ENCODE measurements around the gene VWA1.

The VWA1 gene

DNA sequence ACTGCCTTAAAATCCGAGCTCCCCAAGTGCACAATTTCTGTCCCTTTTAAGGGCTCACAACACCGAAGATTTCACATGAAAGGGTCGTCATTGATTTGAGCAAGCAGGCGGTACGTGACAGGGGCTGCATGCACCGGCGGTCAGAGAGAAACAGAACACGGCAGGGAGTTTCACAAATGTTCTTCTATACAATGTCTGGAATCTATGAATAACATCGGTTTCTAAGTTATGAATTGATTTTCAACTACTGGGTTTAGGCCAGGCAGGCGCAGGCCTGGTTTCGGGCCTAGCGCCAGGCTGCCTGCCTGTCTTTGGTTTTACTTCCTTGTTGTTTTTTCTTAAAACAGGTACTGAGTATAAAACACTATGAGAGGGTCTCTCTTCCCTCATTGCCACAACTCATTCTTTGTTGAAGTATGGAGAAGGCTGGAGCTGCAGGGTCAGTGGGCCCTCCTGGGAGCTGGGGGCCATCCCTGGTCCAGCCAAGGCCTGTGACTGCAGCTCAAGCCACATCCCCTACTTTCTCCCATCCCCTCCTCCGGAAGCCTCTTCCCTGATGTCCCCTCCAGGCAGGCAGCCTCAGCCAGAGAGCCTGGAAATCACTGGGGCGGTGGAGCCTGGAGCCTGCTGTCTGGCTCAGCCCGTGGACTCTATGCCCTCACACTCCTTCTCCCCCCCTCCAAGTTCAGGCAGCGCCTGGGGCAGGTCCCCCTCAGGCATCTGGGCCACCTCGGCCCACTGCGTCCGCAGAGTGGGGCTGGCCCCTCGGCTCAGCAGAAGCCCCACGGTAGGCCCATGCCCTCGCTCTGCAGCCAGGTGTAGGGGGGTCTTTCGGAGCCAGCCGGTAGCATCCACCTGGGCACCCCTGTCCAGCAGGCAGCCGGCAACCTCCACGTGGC, 16.8 kb upstream of the VWA1 start:
- H3K27ac ChIP-seq (ENCODE audit: low read depth, low read length, severe bottlenecking): peak overlapping the region; percentile 24
- WGBS, 2 experiments (ENCODE audit: insufficient coverage in 2 of 2): 96% methylated on average over 19 to 22 of the region's 26 CpGs

DNA sequence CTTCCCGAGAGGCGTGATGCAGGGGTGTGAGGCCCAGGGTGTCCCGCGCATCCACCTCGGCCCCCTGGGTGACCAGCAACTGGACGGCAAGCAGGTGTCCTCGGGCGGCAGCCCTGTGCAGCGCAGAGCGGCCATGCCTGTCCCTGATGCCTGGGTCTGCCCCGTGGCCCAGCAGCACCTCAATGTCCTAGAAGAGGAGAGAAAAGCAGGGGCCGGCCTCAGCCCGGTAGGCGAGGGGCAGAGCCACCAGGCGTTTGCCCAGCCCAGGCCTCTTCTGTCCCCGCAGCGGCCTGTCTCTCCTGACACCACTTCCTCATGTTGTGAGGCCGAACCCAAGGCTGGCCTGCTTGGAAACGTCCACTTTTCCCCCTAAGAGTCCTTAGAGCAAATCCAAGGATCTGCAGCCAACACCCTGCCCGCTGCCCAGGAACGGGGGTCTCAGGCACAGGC, 16.1 kb upstream of the VWA1 start:
- H3K36me3 ChIP-seq (ENCODE audit: control insufficient read depth, insufficient read depth, low read length): no peaks in the 10 kb centered on the region
- no peaks in the 10 kb centered on the region for H3K9me3 ChIP-seq (ENCODE audit: control insufficient read depth, low read length)
- 93 to 97% methylated on average over 17 to 21 of the region's 21 CpGs for WGBS, 2 experiments (ENCODE audit: insufficient coverage in 2 of 2)
- H3K27ac ChIP-seq (ENCODE audit: low read depth, low read length, severe bottlenecking): peak overlapping the region; percentile 16
- H3K4me3 ChIP-seq (ENCODE audit: extremely low read depth, insufficient read depth, low read length, poor library complexity, severe bottlenecking): no peak overlapping the region
- H3K4me1 ChIP-seq (ENCODE audit: control insufficient read depth, insufficient read depth, low read length, poor library complexity, severe bottlenecking): peaks cover 20% of the 10 kb centered on the region

More for the DNA sequence above, 16.8 kb upstream of the VWA1 start:
- Histone ChIP-seq H3K36me3 (ENCODE audit: control insufficient read depth, insufficient read depth, low read length) (no peaks in the 10 kb centered on the region), H3K9me3 (ENCODE audit: control insufficient read depth, low read length) (no peaks in the 10 kb centered on the region), H3K4me3 (ENCODE audit: extremely low read depth, insufficient read depth, low read length, poor library complexity, severe bottlenecking) (no peak overlapping the region), H3K4me1 (ENCODE audit: control insufficient read depth, insufficient read depth, low read length, poor library complexity, severe bottlenecking) (peaks cover 20% of the 10 kb centered on the region)

- Histone ChIP-seq H3K4me3 (ENCODE audit: extremely low read depth, insufficient read depth, low read length, poor library complexity, severe bottlenecking) (no peak overlapping the region), H3K9me3 (ENCODE audit: control insufficient read depth, low read length) (no peaks in the 10 kb centered on the region), H3K36me3 (ENCODE audit: control insufficient read depth, insufficient read depth, low read length) (no peaks in the 10 kb centered on the region), H3K27ac (ENCODE audit: low read depth, low read length, severe bottlenecking) (no peak overlapping the region), H3K4me1 (ENCODE audit: control insufficient read depth, insufficient read depth, low read length, poor library complexity, severe bottlenecking) (peaks cover 20% of the 10 kb centered on the region)
- WGBS, 2 experiments (ENCODE audit: insufficient coverage in 2 of 2): 78 to 84% methylated on average over 91 to 107 of the region's 112 CpGs
Observed at GRCh38 chr1:1419813-1420653, 15.5 kb upstream of the VWA1 start.

DNA sequence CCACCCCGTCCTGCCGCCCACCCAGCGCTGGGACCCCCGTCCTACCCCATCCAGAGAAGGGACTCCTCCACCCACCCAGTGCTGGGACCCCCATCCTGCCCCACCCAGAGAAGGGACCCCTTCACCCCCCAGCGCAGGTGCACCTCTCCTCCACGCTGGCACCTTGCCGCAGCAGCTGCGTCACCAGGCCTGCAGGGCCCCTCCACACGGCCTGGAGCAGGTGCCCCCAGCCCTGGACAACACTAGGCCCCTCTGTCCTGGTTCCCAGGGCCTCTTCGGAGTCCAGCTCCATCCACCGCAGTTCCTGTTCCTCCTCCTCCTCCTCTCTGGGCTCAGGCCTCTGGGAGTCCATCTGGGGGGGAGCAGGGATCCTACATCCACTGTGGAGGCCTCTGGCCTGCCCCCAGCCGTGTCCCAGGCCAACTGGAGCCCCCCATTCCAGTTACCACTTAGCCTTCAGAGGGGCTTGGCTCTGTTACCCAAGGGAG, 14.8 kb upstream of the VWA1 start:
- no peaks in the 10 kb centered on the region for H3K9me3 ChIP-seq (ENCODE audit: control insufficient read depth, low read length)
- no peak overlapping the region for H3K4me3 ChIP-seq (ENCODE audit: extremely low read depth, insufficient read depth, low read length, poor library complexity, severe bottlenecking)
- 95 to 100% methylated on average over 6 of the region's 12 CpGs for WGBS, 2 experiments (ENCODE audit: insufficient coverage in 2 of 2)
- H3K4me1 ChIP-seq (ENCODE audit: control insufficient read depth, insufficient read depth, low read length, poor library complexity, severe bottlenecking): peaks cover 23% of the 10 kb centered on the region
- H3K27ac ChIP-seq (ENCODE audit: low read depth, low read length, severe bottlenecking): peak overlapping the region; percentile 29
- H3K36me3 ChIP-seq (ENCODE audit: control insufficient read depth, insufficient read depth, low read length): no peaks in the 10 kb centered on the region

- no peaks in the 10 kb centered on the region for H3K36me3 ChIP-seq (ENCODE audit: control insufficient read depth, insufficient read depth, low read length)
- H3K9me3 ChIP-seq (ENCODE audit: control insufficient read depth, low read length): no peaks in the 10 kb centered on the region
- peak within 1 kb of the TSS; percentile 85 for H3K27ac ChIP-seq (ENCODE audit: low read depth, low read length, severe bottlenecking)
- H3K4me3 ChIP-seq (ENCODE audit: extremely low read depth, insufficient read depth, low read length, poor library complexity, severe bottlenecking): no peak within 1 kb of the TSS
- 89 to 91% methylated on average over 13 of the region's 18 CpGs for WGBS, 2 experiments (ENCODE audit: insufficient coverage in 2 of 2)
- H3K4me1 ChIP-seq (ENCODE audit: control insufficient read depth, insufficient read depth, low read length, poor library complexity, severe bottlenecking): peaks cover 29% of the 10 kb centered on the region
Observed at GRCh38 chr1:1421147-1421906, 14.2 kb upstream of the VWA1 start, which contains the start of gene ANKRD65. Gene ANKRD65 (minus strand): TSS chr1:1421276. CDS start chr1:1421005, 271 bp downstream.

GRCh38 chr1:1421907-1422464, 13.5 kb upstream of the VWA1 start:
- H3K4me1 ChIP-seq (ENCODE audit: control insufficient read depth, insufficient read depth, low read length, poor library complexity, severe bottlenecking): peaks cover 35% of the 10 kb centered on the region
- H3K36me3 ChIP-seq (ENCODE audit: control insufficient read depth, insufficient read depth, low read length): no peaks in the 10 kb centered on the region
- no peaks in the 10 kb centered on the region for H3K9me3 ChIP-seq (ENCODE audit: control insufficient read depth, low read length)
- H3K4me3 ChIP-seq (ENCODE audit: extremely low read depth, insufficient read depth, low read length, poor library complexity, severe bottlenecking): no peak overlapping the region
- WGBS, 2 experiments (ENCODE audit: insufficient coverage in 2 of 2): 96 to 100% methylated on average over 1 to 3 of the region's 7 CpGs
- peak overlapping the region; percentile 85 for H3K27ac ChIP-seq (ENCODE audit: low read depth, low read length, severe bottlenecking)

- 73 to 85% methylated on average over 25 to 27 of the region's 29 CpGs for WGBS, 2 experiments (ENCODE audit: insufficient coverage in 2 of 2)
- peaks cover 35% of the 10 kb centered on the region for H3K4me1 ChIP-seq (ENCODE audit: control insufficient read depth, insufficient read depth, low read length, poor library complexity, severe bottlenecking)
Observed at GRCh38 chr1:1422465-1423244, 12.8 kb upstream of the VWA1 start.

GRCh38 chr1:1423245-1423597, 12.3 kb upstream of the VWA1 start:
- H3K4me1 ChIP-seq (ENCODE audit: control insufficient read depth, insufficient read depth, low read length, poor library complexity, severe bottlenecking): peaks cover 35% of the 10 kb centered on the region
- H3K36me3 ChIP-seq (ENCODE audit: control insufficient read depth, insufficient read depth, low read length): no peaks in the 10 kb centered on the region
- WGBS, 2 experiments (ENCODE audit: insufficient coverage in 2 of 2): 94 to 100% methylated on average over 5 of the region's 7 CpGs
- H3K9me3 ChIP-seq (ENCODE audit: control insufficient read depth, low read length): no peaks in the 10 kb centered on the region
- no peak overlapping the region for H3K4me3 ChIP-seq (ENCODE audit: extremely low read depth, insufficient read depth, low read length, poor library complexity, severe bottlenecking)
- peak overlapping the region; percentile 50 for H3K27ac ChIP-seq (ENCODE audit: low read depth, low read length, severe bottlenecking)

More at GRCh38 chr1:1422465-1423244, 12.8 kb upstream of the VWA1 start:
- Histone ChIP-seq H3K36me3 (ENCODE audit: control insufficient read depth, insufficient read depth, low read length) (no peaks in the 10 kb centered on the region), H3K27ac (ENCODE audit: low read depth, low read length, severe bottlenecking) (peak overlapping the region; percentile 85), H3K9me3 (ENCODE audit: control insufficient read depth, low read length) (no peaks in the 10 kb centered on the region), H3K4me3 (ENCODE audit: extremely low read depth, insufficient read depth, low read length, poor library complexity, severe bottlenecking) (no peak overlapping the region)

- no peak overlapping the region for H3K4me3 ChIP-seq (ENCODE audit: extremely low read depth, insufficient read depth, low read length, poor library complexity, severe bottlenecking)
- H3K27ac ChIP-seq (ENCODE audit: low read depth, low read length, severe bottlenecking): peak overlapping the region; percentile 1
- no peaks in the 10 kb centered on the region for H3K9me3 ChIP-seq (ENCODE audit: control insufficient read depth, low read length)
- H3K36me3 ChIP-seq (ENCODE audit: control insufficient read depth, insufficient read depth, low read length): no peaks in the 10 kb centered on the region
- 94 to 99% methylated on average over 14 of the region's 15 CpGs for WGBS, 2 experiments (ENCODE audit: insufficient coverage in 2 of 2)
- H3K4me1 ChIP-seq (ENCODE audit: control insufficient read depth, insufficient read depth, low read length, poor library complexity, severe bottlenecking): peaks cover 41% of the 10 kb centered on the region
Observed at GRCh38 chr1:1424707-1425106, 10.8 kb upstream of the VWA1 start.

Measured in mesodermal cell (in vitro differentiated cells).